DND-41 (cell line): Measurements from ENCODE around the gene AFF3.

Source experiments
- ATAC-seq: fragments of 200-7000 bp; cut with Tn5 transposase; 3 replicates; pipeline ENCODE4 v1.9.1; 2021; ENCODE audit warnings: low read depth; ENCODE audit not compliant: insufficient read depth
- DNase-seq: peaks from one replicate; pipeline ENCODE4 v3.0.0-alpha.2; 2020
- H2AFZ ChIP-seq: 2 replicates; pipeline ENCODE4 v1.6.0; 2012; ENCODE audit warnings: low read depth, low read length
- H3K27ac ChIP-seq: 2 replicates; pipeline ENCODE4 v1.5.1; 2012; ENCODE audit warnings: low read length, inconsistent platforms
- H3K27me3 ChIP-seq: fragments of 200-600 bp; sonication (generic); 2 replicates; pipeline ENCODE4 v1.6.0; 2012; ENCODE audit warnings: low read length, mild to moderate bottlenecking, inconsistent platforms; ENCODE audit not compliant: insufficient read depth, poor library complexity
- H3K36me3 ChIP-seq: 2 replicates; pipeline ENCODE4 v1.5.1; 2012; ENCODE audit warnings: low read length, inconsistent platforms; ENCODE audit not compliant: insufficient read depth
- H3K4me1 ChIP-seq: 2 replicates; pipeline ENCODE4 v1.5.1; 2012; ENCODE audit warnings: mild to moderate bottlenecking, low read length; ENCODE audit not compliant: insufficient read depth
- H3K4me2 ChIP-seq: 2 replicates; pipeline ENCODE4 v1.6.0; 2012; ENCODE audit warnings: mild to moderate bottlenecking, moderate library complexity, low read length, inconsistent platforms; ENCODE audit not compliant: insufficient read depth
- H3K4me3 ChIP-seq, 2 experiments: fragments of 200-600 bp in 1 of 2; shearing (Covaris generic) in 1 of 2; 2 replicates each; pipeline ENCODE4 v1.5.1; 2012 to 2016; ENCODE audit warnings: inconsistent platforms in 2 of 2, low read length in 2 of 2, mild to moderate bottlenecking in 2 of 2, low read depth in 1 of 2, moderate library complexity in 1 of 2
- H3K79me2 ChIP-seq: 2 replicates; pipeline ENCODE4 v1.6.0; 2012; ENCODE audit warnings: low read length, inconsistent platforms; ENCODE audit not compliant: insufficient read depth
- H3K9ac ChIP-seq: 2 replicates; pipeline ENCODE4 v1.6.0; 2012; ENCODE audit warnings: low read depth, mild to moderate bottlenecking, inconsistent platforms, low read length, moderate library complexity
- H3K9me3 ChIP-seq: 2 replicates; pipeline ENCODE4 v1.5.1; 2012; ENCODE audit warnings: low read length, moderate library complexity, mild to moderate bottlenecking, inconsistent platforms; ENCODE audit not compliant: insufficient read depth, severe bottlenecking
- H4K20me1 ChIP-seq: 2 replicates; pipeline ENCODE4 v1.6.0; 2012; ENCODE audit warnings: low read length; ENCODE audit not compliant: insufficient read depth
- EZH2 ChIP-seq: IDR thresholded peaks from 3 replicates; pipeline ENCODE4 v1.6.1; 2012; ENCODE audit warnings: borderline replicate concordance, low read depth, mild to moderate bottlenecking, moderate library complexity, low read length, inconsistent platforms; ENCODE audit not compliant: severe bottlenecking
- TF ChIP-seq, protein P1 (sequence below): IDR thresholded peaks from 2 replicates; pipeline ENCODE4 v1.5.1; 2012; ENCODE audit warnings: borderline replicate concordance, low read length, moderate library complexity, mild to moderate bottlenecking; ENCODE audit not compliant: poor library complexity, severe bottlenecking; ENCODE audit errors: extremely low read depth

AFF3 gene

DNA sequence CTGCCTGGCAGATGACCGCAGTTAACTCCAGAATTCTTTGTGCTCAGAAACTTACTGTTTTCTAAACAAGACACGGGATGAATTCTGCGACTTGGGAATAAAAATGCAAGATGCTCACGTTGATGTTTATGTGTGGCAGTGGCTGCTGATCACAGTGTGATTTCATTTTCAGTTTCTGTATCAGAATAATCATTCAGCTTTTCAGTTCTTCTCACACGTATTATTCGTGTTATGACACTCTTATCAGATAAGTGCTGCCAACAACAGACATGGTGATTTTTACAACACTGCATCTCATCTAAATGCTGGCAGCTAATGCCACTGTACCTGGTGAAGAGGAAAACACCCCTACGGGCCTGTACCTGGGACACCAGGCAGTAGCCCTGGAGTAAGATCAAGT is 379.7 kb downstream of the AFF3 start:
- H3K9ac ChIP-seq, result no peak overlapping the region
- H3K27me3 ChIP-seq, result no peaks in the 10 kb centered on the region
- H2AFZ ChIP-seq, result no peak overlapping the region

DNA sequence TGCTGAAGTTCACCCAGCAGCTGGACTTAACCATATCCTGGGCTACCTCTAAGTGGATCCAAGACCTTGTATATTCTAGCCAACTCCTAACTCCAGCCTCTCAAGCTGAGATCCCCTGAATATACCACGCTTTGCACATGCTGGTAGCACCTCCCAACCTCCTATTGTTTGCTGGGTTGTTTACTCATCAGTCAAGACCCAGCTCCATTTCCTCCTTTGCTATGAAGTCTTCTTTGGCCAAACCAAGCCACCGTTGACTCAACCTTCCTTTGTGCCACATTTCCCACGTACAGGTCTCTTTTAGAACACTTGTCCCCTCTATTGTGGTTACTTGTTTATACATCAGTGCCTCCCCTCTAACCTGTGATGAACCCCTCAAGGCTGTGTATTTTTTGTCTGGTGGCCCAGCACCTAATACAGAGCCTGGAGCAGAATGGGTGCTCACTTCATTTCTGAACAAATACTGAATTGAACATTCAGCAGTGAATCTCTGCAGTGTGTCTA is 384.7 kb downstream of the AFF3 start:
- no peak for TF ChIP-seq EZH2
- TF ChIP-seq, protein P1, sequence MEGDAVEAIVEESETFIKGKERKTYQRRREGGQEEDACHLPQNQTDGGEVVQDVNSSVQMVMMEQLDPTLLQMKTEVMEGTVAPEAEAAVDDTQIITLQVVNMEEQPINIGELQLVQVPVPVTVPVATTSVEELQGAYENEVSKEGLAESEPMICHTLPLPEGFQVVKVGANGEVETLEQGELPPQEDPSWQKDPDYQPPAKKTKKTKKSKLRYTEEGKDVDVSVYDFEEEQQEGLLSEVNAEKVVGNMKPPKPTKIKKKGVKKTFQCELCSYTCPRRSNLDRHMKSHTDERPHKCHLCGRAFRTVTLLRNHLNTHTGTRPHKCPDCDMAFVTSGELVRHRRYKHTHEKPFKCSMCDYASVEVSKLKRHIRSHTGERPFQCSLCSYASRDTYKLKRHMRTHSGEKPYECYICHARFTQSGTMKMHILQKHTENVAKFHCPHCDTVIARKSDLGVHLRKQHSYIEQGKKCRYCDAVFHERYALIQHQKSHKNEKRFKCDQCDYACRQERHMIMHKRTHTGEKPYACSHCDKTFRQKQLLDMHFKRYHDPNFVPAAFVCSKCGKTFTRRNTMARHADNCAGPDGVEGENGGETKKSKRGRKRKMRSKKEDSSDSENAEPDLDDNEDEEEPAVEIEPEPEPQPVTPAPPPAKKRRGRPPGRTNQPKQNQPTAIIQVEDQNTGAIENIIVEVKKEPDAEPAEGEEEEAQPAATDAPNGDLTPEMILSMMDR, result no peak
- H3K4me3 ChIP-seq, result no peak overlapping the region
- no peak for ATAC-seq

More for the DNA sequence above, 379.7 kb downstream of the AFF3 start:
- H3K4me3 ChIP-seq, result no peak overlapping the region
- TF ChIP-seq, protein P1, result no peak
- no peak for TF ChIP-seq EZH2
- H3K36me3 ChIP-seq, result no peaks in the 10 kb centered on the region
- H3K79me2 ChIP-seq, result no peaks in the 10 kb centered on the region
- no peak overlapping the region for H3K27ac ChIP-seq
- H3K4me2 ChIP-seq, result no peak overlapping the region
- DNase-seq, result no peak
- H3K9me3 ChIP-seq, result no peaks in the 10 kb centered on the region
- no peaks in the 10 kb centered on the region for H4K20me1 ChIP-seq
- H3K4me1 ChIP-seq, result no peaks in the 10 kb centered on the region
- ATAC-seq, result no peak

DNA sequence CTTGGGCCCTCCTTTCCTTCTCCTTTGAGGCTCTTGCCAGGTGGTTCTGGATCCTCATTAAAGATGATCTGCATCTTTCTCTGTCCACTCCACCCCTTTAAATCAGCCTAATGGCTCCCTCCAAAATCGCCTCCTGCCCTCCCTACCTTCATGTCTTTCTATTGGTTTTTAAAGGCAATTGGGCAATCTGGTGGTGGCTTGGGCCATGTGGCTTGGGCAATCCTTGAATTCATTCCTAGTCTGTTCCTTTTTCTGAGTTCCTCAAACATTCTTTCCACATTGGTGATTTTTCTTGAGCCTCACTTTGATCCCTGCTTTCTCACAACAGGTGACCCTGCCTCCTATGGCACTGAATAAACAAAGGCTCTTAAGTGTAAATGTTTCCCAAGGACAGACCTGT is 386.3 kb downstream of the AFF3 start:
- H3K9ac ChIP-seq, result no peak overlapping the region
- H3K27me3 ChIP-seq, result no peaks in the 10 kb centered on the region
- no peak overlapping the region for H2AFZ ChIP-seq
- H3K36me3 ChIP-seq, result peaks cover 2% of the 10 kb centered on the region; the same call in 1 of the 2 replicates
- TF ChIP-seq, protein P1, result no peak
- no peak for TF ChIP-seq EZH2
- H3K4me2 ChIP-seq, result no peak overlapping the region
- no peaks in the 10 kb centered on the region for H3K79me2 ChIP-seq
- ATAC-seq, result no peak
- no peaks in the 10 kb centered on the region for H3K4me1 ChIP-seq
- DNase-seq, result no peak
- no peaks in the 10 kb centered on the region for H3K9me3 ChIP-seq
- H3K4me3 ChIP-seq, result no peak overlapping the region
- H3K27ac ChIP-seq, result no peak overlapping the region
- no peaks in the 10 kb centered on the region for H4K20me1 ChIP-seq

More for the DNA sequence above, 384.7 kb downstream of the AFF3 start:
- H3K27ac ChIP-seq, result no peak overlapping the region
- H3K9me3 ChIP-seq, result no peaks in the 10 kb centered on the region
- H3K9ac ChIP-seq, result no peak overlapping the region
- H3K4me1 ChIP-seq, result no peaks in the 10 kb centered on the region
- no peaks in the 10 kb centered on the region for H3K36me3 ChIP-seq
- no peaks in the 10 kb centered on the region for H3K27me3 ChIP-seq
- H3K4me2 ChIP-seq, result no peak overlapping the region
- no peak for DNase-seq
- no peaks in the 10 kb centered on the region for H3K79me2 ChIP-seq
- H2AFZ ChIP-seq, result no peak overlapping the region
- no peaks in the 10 kb centered on the region for H4K20me1 ChIP-seq
